VCaP (cell line): Measurements from ENCODE around the gene CLEC4D.
"Not testable (repeated sequence)": the region's sequence is repeated elsewhere in the genome, so short reads cannot be mapped to it uniquely, and the experiment has no call there.

Source experiments
- H3K27ac ChIP-seq: fragments of 450-650 bp; 2 replicates; pipeline ENCODE4 v1.5.1; 2017
- CTCF ChIP-seq: fragments of 450-650 bp; conservative IDR thresholded peaks from 2 replicates; pipeline ENCODE4 v1.5.1; 2017; ENCODE audit warnings: mild to moderate bottlenecking, moderate library complexity

CLEC4D gene

GRCh38 chr12:8491646-8492530 lies 21.4 kb upstream of the CLEC4D start:
- TF ChIP-seq CTCF: no peak
- H3K27ac ChIP-seq: no peak overlapping the region

GRCh38 chr12:8493084-8493483 lies 20.2 kb upstream of the CLEC4D start:
- no peak overlapping the region for H3K27ac ChIP-seq
- no peak for TF ChIP-seq CTCF

- not testable (repeated sequence) for H3K27ac ChIP-seq
These were observed 17.6 kb upstream of the CLEC4D start for GRCh38 chr12:8495671-8496070.

- H3K27ac ChIP-seq: not testable (repeated sequence)
These were observed 17.2 kb upstream of the CLEC4D start for GRCh38 chr12:8496074-8496473.

GRCh38 chr12:8499616-8500015 lies 13.7 kb upstream of the CLEC4D start:
- no peak overlapping the region for H3K27ac ChIP-seq
- TF ChIP-seq CTCF: peak; percentile 47

GRCh38 chr12:8501720-8502119 lies 11.6 kb upstream of the CLEC4D start:
- no peak overlapping the region for H3K27ac ChIP-seq
- TF ChIP-seq CTCF: no peak

GRCh38 chr12:8504351-8504750 lies 9.0 kb upstream of the CLEC4D start:
- H3K27ac ChIP-seq: no peak overlapping the region
- no peak for TF ChIP-seq CTCF

GRCh38 chr12:8507596-8507995 lies 5.7 kb upstream of the CLEC4D start:
- no peak for TF ChIP-seq CTCF

More at GRCh38 chr12:8507596-8507995, 5.7 kb upstream of the CLEC4D start:
- H3K27ac ChIP-seq: no peak overlapping the region
